Measurements from ENCODE around the gene POLN.

The POLN gene

GRCh38 chr4:2079006-2079405 lies 162.9 kb downstream of the POLN start:
- DNase-seq, result no peak

DNA sequence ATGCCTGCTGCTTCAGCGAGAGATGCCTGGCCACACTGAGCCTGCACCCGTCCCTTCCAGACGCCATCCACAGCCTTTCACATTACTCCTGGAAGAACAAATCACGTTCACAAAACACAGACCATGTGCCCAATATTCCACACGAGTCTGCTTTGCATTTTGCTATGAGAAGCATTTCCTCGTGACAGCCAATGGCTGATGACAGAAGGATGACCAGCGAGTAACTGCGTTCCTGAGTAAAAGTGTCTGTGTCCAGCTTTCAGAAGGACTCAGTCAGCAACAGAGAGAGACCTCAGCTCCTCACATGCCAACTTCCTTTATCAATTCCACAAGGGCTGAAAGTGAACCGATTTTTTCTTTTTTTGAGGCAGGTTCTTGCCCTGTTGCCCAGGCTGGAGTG lies 163.3 kb downstream of the POLN start:
- DNase-seq, result no peak

GRCh38 chr4:2077537-2078460 lies 164.1 kb downstream of the POLN start:
- no peak for DNase-seq

- DNase-seq, result no peak
Observed at GRCh38 chr4:2076908-2077536, 164.9 kb downstream of the POLN start.

DNA sequence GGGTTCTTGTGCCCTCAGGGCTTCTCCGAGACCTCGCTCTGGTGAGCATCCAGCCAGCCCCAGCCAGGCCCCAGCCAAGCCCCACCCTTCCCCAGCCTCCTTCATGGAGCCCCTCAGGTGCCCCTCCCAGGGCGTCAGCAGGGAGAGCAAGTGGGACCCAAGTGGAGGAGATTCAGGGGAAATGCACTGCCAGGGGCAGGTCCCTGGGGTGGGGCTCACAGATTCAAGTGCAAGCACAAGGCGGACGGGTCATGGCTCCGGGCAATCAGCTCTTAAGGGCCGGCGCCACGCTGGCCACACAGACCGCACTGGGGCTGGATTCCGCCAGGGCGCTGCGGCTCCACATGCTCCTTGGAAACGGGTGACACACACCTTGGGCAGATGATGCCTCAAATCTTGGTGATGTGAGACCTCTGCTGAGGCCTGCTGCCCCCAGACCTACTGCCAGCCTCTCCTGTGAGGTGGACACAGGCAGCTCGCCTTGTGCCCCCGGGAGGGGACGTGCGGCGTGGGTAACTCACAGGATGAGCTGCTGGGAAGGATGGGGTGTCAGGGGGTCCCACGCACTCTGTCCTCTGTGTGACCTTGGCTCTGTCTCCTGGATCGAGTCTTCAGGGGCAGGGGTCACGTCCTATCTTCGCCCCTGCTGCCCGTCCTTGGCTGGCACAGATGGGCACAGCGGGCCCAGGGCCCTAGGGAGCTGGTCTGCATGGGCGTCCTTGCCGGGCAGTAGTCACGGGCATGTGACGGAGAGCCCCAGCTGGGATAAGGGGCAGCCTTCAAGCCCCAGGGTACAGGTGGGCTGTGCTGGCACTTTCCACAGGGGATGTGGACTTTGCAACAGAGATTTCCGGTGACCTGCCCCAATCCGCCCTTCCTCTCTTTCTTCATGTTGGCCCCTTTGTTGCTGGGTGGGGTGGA lies 165.7 kb downstream of the POLN start:
- DNase-seq, result no peak

DNA sequence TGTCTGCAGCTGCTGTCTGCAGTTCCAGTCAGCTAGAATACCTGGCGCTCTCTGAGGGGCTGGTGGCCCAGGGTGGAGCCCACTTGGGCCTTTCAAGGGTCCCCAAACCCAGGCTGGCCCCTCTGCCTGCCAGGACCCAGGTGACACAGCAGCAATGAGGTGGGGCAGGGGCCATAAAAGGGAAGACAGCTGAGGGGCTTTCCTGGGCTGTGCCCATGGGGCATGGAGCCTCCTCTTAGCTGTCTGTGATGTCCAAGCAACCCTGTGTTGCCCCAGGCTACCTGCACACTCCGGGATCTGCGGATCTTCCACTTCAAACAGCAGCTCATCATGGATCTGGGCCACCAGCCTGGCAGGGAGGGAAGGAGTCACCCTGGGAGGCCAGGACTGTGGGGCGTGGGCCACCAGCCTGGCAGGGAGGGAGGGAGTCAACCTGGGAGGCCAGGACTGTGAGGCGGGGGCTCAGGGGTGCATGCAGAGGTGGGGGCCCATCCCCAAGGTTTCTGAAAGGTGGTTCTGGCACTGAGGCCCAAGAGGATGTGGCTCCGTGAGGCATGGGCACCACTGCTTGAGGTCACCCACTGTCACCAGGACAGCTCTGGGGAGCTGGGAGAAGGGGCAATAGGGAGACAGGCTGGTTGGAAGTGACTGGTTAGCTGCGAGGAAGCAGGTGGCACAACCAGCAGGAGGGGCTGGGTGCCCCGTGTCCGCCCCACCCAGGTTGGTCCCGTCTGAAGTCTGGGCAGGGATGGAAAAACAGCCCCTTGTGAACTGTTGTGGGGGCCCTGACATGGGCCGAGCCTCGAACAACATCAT lies 166.5 kb downstream of the POLN start:
- DNase-seq, result no peak

DNA sequence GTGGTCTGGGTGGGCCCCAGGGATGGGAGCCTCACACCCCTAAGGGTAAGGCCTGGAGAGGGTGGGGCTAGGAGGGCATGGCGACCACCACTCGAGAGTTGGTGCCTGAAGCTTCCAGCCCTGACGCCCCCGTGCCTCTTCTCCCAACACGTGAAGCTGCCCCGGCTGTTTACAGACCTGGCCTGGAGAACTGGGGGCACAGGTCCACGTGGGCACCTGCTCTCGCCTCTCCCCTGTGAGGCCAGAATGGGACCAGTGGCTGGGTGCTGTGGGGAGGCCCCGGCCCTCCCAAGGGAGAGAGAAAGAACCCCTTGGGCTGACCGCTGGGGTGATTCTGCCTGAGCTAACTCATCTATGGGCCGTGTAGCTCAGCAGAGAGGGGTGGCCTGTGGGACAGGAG lies 167.3 kb downstream of the POLN start:
- no peak for DNase-seq

DNA sequence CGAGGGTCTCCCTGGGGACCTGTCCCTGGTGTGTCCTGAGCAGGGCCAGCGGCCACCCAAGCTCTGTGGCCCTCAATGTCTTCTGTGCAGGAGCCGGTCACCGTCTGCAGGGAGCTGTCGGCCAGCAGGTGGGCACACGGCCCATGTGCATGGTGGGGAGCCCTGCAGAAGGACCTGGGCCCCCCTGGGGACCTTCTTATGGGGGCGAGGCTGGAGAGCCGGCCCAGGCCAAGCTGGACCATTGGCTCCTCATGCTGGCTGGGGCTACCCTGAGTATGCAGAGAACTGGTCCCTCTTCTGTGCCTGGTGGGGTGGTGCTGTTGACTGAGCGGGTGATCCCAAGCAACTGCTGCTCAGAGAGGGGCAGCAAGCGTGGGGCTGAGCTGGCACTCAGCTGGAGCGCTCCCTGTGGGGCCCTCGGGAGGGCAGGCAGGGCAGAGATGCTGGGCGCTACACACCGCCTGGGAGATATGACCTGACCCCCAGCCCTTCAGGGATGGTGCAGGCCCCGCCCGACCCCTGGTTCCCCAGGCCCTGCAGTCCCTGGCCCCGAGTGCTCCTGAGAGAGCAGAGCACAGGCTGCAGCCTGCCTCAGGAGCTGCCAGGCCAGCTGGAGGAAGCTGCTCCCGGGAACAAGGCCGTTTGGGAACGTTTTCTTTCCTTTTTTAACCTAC lies 168.0 kb downstream of the POLN start:
- no peak for DNase-seq

DNA sequence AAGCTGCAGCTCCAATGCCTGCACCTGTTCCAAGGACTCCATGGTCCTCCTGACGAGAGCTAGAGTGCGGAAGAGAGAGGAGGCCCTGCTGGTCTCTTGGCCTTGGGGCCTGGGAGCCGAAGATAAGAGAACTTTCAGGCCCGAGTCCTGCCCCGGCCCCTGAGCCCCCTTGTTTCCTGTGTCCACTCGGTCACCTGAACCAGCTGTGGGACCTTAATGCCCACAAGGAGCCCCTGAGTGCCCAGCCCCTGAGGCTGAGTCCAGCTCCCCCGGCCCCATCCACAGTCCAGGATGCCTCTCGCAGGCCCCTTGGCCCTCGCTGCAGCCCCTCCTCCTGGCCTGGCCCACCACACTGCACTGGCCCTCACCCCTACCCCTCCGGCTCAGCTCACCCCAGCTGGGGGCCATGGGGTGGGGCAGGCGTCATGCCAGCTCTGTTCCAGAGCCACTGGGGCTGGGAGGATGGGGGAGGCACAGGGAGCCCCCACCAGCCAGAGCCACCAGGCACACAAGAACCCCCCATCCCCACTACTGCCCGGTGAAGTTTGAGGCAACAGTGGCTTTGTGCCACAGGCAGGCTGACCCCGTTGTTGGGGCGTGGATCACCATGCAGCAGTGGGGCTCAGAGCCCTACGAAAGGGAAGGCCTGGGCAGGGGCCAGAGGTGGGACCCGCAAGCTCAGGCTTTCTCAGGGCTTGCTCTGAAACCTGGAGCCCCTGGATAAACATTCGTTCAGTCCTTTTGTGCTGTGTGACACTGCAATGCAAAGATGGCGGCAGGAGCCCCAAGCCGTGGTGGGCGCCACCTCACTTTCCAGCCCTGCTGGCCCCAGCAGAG lies 168.7 kb downstream of the POLN start:
- no peak for DNase-seq

DNA sequence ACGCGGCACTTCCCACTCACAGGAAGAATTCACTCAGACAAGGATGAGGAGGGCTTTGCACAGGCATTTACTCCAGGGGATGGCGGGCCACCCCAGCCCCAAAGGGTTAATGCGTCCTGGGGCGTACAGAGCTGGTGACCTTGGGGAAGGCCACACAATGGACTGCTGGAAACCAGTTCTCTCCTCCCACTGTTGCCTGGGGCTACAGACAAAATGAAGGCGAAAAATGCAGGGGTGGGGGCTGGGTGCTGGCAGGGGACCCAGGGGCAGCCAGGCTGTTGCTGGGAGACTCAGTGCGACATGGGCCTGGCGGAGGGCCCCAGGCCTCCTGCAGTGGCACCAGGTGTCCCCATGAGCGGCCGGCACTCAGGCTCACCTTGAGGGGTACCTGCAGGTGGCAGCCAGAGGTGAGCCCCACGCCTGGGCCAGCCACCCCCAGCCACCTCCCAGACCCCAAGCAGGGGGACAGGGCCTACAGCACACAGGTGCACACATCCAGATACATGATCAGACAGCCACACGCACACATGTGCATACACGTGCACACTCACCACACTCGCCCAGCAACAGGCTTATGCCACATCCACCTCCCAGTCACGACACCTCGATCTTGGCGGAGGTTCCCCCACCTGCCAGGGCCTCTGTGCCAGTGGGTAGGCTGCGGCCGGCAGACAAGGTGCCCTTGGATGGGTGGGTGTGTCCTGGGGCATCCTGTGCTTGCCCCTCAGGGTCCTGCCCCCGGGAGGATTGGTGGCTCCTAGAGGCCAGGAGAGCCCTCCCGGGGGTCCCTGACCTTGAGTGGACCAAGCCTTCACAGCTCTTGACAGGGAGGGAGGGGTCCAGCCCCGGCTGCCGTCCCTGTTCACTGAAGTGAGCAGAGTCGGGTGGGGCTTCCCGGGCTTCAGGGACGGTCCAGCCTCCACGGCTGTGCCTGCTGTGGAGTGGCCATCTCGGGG lies 169.7 kb downstream of the POLN start:
- DNase-seq, result no peak

- DNase-seq, result peak; percentile 12
Observed at GRCh38 chr4:2071252-2071911, 170.5 kb downstream of the POLN start.

- DNase-seq, result no peak
Observed at GRCh38 chr4:2070421-2071251, 171.3 kb downstream of the POLN start.

DNA sequence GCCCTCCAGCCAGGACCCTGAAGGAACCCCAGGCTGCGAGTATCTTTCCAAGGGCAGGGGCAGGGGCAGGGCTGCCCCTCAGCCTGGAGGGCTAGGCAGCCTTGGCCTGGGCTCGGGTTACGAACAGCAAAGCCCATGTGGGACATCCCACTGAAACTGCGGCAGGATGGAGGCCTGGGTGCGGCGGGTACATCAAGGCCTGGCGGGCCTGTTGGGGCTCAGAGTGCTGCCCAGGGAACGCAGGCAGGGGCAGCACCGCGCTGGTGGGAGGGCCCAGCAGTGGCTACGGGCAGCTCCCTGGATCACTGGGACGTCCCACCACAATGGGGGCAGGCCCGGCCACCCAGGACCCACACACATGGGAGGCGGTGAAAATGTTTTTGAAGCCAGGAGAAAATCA lies 171.9 kb downstream of the POLN start:
- no peak for DNase-seq

DNA sequence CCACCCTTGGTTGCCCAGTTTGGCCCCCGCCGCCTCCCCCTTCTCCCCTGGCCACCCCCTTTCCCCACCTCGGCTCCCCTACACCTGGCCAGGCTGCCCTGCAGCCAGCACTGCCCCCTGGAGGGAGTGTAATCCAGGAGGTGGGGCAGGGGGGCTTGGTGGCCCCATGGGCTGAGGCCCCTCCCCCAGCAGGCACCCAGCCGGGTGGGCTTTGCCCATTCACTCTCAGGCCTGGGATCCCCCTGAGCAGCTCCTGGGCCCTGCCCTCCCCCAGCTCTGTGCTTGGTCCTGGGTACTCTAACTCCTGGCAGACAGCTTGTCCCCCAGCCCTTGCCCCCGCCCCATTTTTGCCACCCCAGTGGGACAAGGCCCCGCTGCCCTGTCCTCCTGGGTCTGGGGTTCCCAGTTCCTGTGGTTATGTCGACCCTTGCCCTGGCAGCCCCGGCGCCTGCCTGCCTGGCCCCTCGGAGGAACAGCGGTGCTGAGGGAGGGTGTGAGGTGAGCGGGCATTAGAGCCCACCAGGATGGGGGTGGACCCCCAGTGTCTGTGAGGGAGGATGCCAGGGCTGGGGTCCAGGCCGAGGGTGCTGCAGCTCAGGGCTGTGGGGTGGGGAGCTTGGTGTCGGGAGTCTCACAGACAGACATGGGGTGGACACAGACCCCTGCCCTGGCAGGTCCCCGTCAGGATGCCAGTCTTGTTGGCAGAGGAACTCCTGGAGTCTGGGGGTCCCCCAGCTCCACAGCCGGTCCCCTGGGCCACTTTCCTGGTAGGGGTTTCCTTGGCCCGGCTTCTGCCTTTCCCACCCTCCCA lies 172.6 kb downstream of the POLN start:
- DNase-seq, result no peak

- DNase-seq, result no peak
Observed at GRCh38 chr4:2068566-2068965, 173.4 kb downstream of the POLN start.

- no peak for DNase-seq
Observed at GRCh38 chr4:2068198-2068470, 173.8 kb downstream of the POLN start.

DNA sequence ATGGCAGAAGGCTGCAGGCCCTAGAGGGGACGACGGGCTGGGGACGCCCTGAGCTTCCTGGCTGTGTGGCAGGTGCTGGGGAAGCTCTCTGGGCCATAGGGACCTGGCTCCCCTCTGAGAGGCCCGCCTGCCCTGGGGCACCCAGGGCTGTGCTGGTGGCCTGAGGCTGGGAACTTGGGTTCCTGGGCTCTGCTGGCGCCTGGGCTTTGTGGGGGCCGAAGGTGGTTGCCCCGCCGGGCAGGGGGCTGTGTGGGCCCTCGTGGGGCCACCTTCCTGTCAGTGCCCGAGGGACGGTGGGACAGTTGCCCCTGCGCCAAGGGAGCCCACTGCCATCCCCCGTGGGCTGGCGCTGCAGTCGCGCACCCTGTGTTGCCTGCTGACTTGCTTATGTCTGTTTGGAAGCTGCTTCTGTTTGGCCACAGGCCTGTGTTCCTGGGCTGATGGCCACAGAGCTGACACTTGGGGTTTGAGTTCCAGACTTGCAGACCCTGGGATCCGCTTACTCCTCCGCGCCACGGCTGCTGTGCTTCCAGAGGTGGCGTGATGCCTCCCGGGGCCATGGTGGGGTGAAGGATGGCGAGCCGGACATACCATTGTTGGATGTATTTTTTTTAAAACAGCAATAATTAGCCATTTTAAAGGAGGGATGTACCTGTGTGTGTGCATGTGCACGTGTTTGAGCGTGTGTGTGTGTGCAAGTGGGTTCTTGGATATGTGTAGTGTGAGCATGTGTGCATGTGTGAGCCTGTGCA lies 174.3 kb downstream of the POLN start:
- DNase-seq, result no peak
